PC-3 (cell line): ENCODE data around the gene ITIH3. TPM values are rescaled to one million over a fixed set of nuclear protein-coding genes. Genes with fewer than 3 reads are reported as not detected.

Experiments used
- ATAC-seq: fragments of 200-7000 bp; cut with Tn5 transposase; 2 replicates; pipeline ENCODE4 v1.9.1; 2020; ENCODE audit warnings: mild to moderate bottlenecking, moderate library complexity
- BruUV-seq: library from RNA; stranded (reverse); fragments of 400-500 nt; replicated peaks from 2 replicates; lab custom pipeline; 2021; lab: Mats Ljungman, UMichigan
- CTCF ChIA-PET: fragments of 300-600 bp; sonication (Branson Sonifier 250); formaldehyde crosslinking; loops from one replicate; lab custom pipeline; 2022; ENCODE audit warnings: antibody characterized with exemption; lab: Charles Lee
- POLR2A ChIA-PET: fragments of 300-600 bp; sonication (Branson Sonifier 250); formaldehyde crosslinking; loops from one replicate; lab custom pipeline; 2022; ENCODE audit warnings: antibody characterized with exemption; ENCODE audit not compliant: unreplicated experiment; lab: Charles Lee
- DNase-seq: peaks from one replicate; pipeline ENCODE4 v3.0.0-alpha.2; 2015
- H2AFZ ChIP-seq: fragments of 300-600 bp; sonication (generic); 2 replicates; pipeline ENCODE4 v1.6.0; 2016; ENCODE audit warnings: antibody characterized with exemption, low read length
- H3F3A ChIP-seq: fragments of 300-600 bp; sonication (generic); one replicate; pipeline ENCODE4 v1.6.0; 2017; ENCODE audit warnings: antibody characterized with exemption, low read length, control low read depth, mild to moderate bottlenecking; ENCODE audit not compliant: unreplicated experiment
- H3K27ac ChIP-seq: fragments of 300-600 bp; sonication (generic); 2 replicates; pipeline ENCODE4 v1.5.1; 2016; ENCODE audit warnings: mild to moderate bottlenecking, low read length
- H3K27me3 ChIP-seq: fragments of 300-600 bp; sonication (generic); 2 replicates; pipeline ENCODE4 v1.6.1; 2016; ENCODE audit warnings: low read length, mixed read lengths
- H3K36me3 ChIP-seq: fragments of 300-600 bp; sonication (generic); 2 replicates; pipeline ENCODE4 v1.6.1; 2016; ENCODE audit warnings: low read depth, mixed run types, low read length, mixed read lengths
- H3K4me1 ChIP-seq: fragments of 300-600 bp; sonication (generic); 2 replicates; pipeline ENCODE4 v1.5.1; 2016; ENCODE audit warnings: low read length; ENCODE audit not compliant: insufficient read depth
- H3K4me2 ChIP-seq: fragments of 300-600 bp; sonication (generic); 2 replicates; pipeline ENCODE4 v1.6.0; 2016; ENCODE audit warnings: low read length
- H3K4me3 ChIP-seq: fragments of 300-600 bp; sonication (generic); 2 replicates; pipeline ENCODE4 v1.5.1; 2016; ENCODE audit warnings: mild to moderate bottlenecking, low read length, mixed read lengths
- H3K79me2 ChIP-seq: fragments of 300-600 bp; sonication (generic); 2 replicates; pipeline ENCODE4 v1.6.1; 2017; ENCODE audit warnings: low read length, mixed read lengths
- H3K9ac ChIP-seq: fragments of 300-600 bp; sonication (generic); 2 replicates; pipeline ENCODE4 v1.6.0; 2016; ENCODE audit warnings: mild to moderate bottlenecking, low read length
- H3K9me2 ChIP-seq: fragments of 300-600 bp; sonication (generic); replicated peaks from 2 replicates; pipeline ENCODE4 v1.6.1; 2016; ENCODE audit warnings: mixed run types, low read length, mixed read lengths
- H3K9me3 ChIP-seq: fragments of 300-600 bp; sonication (generic); 2 replicates; pipeline ENCODE4 v1.6.1; 2016; ENCODE audit warnings: low read length, mixed read lengths
- H4K20me1 ChIP-seq: fragments of 300-600 bp; sonication (generic); 2 replicates; pipeline ENCODE4 v1.6.1; 2016; ENCODE audit warnings: low read length, mixed read lengths
- CTCF ChIP-seq: fragments of 300-600 bp; sonication (generic); conservative IDR thresholded peaks from 2 replicates; pipeline ENCODE4 v1.5.1; 2017; ENCODE audit warnings: antibody characterized with exemption, low read depth, mild to moderate bottlenecking, low read length
- EZH2 ChIP-seq: fragments of 300-600 bp; sonication (generic); IDR thresholded peaks from one replicate; pipeline ENCODE4 v1.6.1; 2017; ENCODE audit warnings: antibody characterized with exemption, mild to moderate bottlenecking, low read length; ENCODE audit not compliant: unreplicated experiment
- EZH2phosphoT487 ChIP-seq: fragments of 300-600 bp; sonication (generic); IDR thresholded peaks from 2 replicates; pipeline ENCODE4 v1.6.1; 2018; ENCODE audit warnings: mild to moderate bottlenecking, antibody characterized with exemption, low read length, borderline replicate concordance
- intact Hi-C: fragments of 100-400 bp; cut with micrococcal nuclease; formaldehyde crosslinking; loops from 2 replicates; pipeline ENCODE4 v1.9.0; 2023
- total RNA-seq: library from RNA; depleted of rRNA; stranded (reverse); fragments of >200 nt; gene quantifications from 2 replicates; pipeline ENCODE4 v1.2.3, GENCODE V29; 2014

Gene ITIH3
- total RNA-seq, 1 experiment from 2014 or later, result not detected

- intact Hi-C loops, result no loop called here
- H2AFZ ChIP-seq, result no peak overlapping the region
- TF ChIP-seq EZH2phosphoT487 (no peak), EZH2 (no peak), CTCF (no peak)
- no peak overlapping the region for H3K9ac ChIP-seq
- H3K27ac ChIP-seq, result no peak overlapping the region
- no peaks in the 10 kb centered on the region for H3K36me3 ChIP-seq
- H4K20me1 ChIP-seq, result no peaks in the 10 kb centered on the region
- CTCF ChIA-PET, result no interaction called here
- no peak overlapping the region for H3K4me2 ChIP-seq
- H3K9me2 ChIP-seq, result no peaks in the 10 kb centered on the region
- DNase-seq (no peak), ATAC-seq (no peak)
- H3K27me3 ChIP-seq, result no peaks in the 10 kb centered on the region
- no peaks in the 10 kb centered on the region for H3F3A ChIP-seq
- no TSS peak for BruUV-seq
- no peaks in the 10 kb centered on the region for H3K79me2 ChIP-seq
- POLR2A ChIA-PET, result no interaction called here
- no peaks in the 10 kb centered on the region for H3K9me3 ChIP-seq
- H3K4me3 ChIP-seq, result no peak overlapping the region
- H3K4me1 ChIP-seq, result peaks cover 4% of the 10 kb centered on the region; the same call in 1 of the 2 replicates
These were observed 639 bp upstream of the ITIH3 start for GRCh38 chr3:52793702-52794611.

GRCh38 chr3:52795298-52795900 is 803 bp downstream of the ITIH3 start:
- Histone ChIP-seq H3K79me2 (no peaks in the 10 kb centered on the region), H3K27me3 (no peaks in the 10 kb centered on the region), H3K4me3 (no peak overlapping the region), H3K9me2 (no peaks in the 10 kb centered on the region), H3K9ac (no peak overlapping the region), H4K20me1 (no peaks in the 10 kb centered on the region), H3K36me3 (no peaks in the 10 kb centered on the region), H3K9me3 (no peaks in the 10 kb centered on the region), H2AFZ (no peak overlapping the region), H3K4me1 (peaks cover 4% of the 10 kb centered on the region; the same call in 1 of the 2 replicates), H3K27ac (no peak overlapping the region), H3K4me2 (no peak overlapping the region), H3F3A (no peaks in the 10 kb centered on the region)
- ChIA-PET CTCF (no interaction called here), POLR2A (no interaction called here)
- TF ChIP-seq EZH2 (no peak), EZH2phosphoT487 (no peak), CTCF (no peak)
- BruUV-seq, result no TSS peak
- intact Hi-C loops, result no loop called here
- DNase-seq (no peak), ATAC-seq (no peak)

- no peak overlapping the region for H3K4me3 ChIP-seq
- peaks cover 4% of the 10 kb centered on the region; the same call in 1 of the 2 replicates for H3K4me1 ChIP-seq
- no peaks in the 10 kb centered on the region for H3F3A ChIP-seq
- no peaks in the 10 kb centered on the region for H3K36me3 ChIP-seq
- no peaks in the 10 kb centered on the region for H3K79me2 ChIP-seq
- H3K9me2 ChIP-seq, result no peaks in the 10 kb centered on the region
- H3K9me3 ChIP-seq, result no peaks in the 10 kb centered on the region
- no peak overlapping the region for H2AFZ ChIP-seq
- no peak overlapping the region for H3K4me2 ChIP-seq
- no peaks in the 10 kb centered on the region for H3K27me3 ChIP-seq
- ATAC-seq (no peak), DNase-seq (no peak)
- ChIA-PET CTCF (interaction anchor here (0.6 kb wide), 1 partner anchor 16 kb away, joined by 3 read pairs; no protein-coding TSS in a partner anchor), POLR2A (no interaction called here)
- no peak overlapping the region for H3K27ac ChIP-seq
- TF ChIP-seq EZH2phosphoT487 (no peak), CTCF (no peak), EZH2 (no peak)
- no peaks in the 10 kb centered on the region for H4K20me1 ChIP-seq
- H3K9ac ChIP-seq, result no peak overlapping the region
- intact Hi-C loops, result no loop called here
- no TSS peak for BruUV-seq
These were observed 1.8 kb downstream of the ITIH3 start for GRCh38 chr3:52796411-52796810.
